ENCODE measurements around the gene FAH.
A peak's percentile ranks its signal among the peaks of the same experiment; 100 is the strongest.
"Not testable (repeated sequence)": the region's sequence is repeated elsewhere in the genome, so short reads cannot be mapped to it uniquely, and the experiment has no call there.

FAH gene

DNA sequence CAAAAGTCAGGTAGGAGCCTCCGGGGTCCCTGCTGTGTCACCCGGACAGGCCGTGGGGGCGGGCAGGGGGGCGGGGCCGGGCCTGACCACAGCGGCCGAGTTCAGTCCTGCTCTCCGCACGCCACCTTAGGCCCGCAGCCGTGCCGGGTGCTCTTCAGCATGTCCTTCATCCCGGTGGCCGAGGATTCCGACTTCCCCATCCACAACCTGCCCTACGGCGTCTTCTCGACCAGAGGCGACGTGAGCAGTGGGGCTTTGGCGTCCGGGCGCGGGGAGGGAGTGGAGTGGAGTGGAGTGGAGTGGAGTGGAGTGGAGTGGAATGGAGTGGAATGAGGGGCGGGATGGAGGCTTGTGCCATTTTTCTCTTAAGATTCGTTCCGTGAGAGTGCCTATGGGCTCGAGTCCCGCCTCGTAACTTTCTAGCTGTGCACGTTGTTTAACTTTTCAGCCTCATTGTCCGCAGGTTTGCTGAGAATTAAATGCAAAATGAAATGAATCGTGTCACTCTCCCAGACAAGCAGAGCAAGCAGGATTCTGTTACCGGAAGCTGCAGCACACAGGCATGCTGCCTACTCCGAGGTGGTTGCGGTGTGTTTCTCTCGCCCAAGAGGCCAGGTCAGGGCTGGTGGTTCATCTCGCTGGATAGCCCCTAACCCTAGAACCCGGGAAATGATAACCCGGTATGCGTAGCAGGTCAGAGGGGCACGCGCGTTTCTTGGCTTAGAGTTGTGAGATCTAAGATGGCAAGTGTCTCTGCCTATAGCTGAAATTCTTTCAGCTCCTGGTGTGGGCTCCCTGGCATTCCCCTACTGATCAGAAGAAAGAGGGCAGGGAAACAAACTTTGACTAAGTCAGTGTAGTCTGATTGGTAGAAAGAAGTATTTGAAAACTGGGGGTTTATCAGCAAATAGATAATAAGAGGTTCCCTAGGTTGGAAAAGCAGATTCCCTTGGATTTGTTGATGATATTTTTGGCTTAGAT, at the start of gene FAH:
FAH (plus strand) TSS at position 104 of the 981 bp plus-strand sequence; CDS start at position 160, 56 bp downstream.
- peak; percentile 21 for DNase-seq

DNA sequence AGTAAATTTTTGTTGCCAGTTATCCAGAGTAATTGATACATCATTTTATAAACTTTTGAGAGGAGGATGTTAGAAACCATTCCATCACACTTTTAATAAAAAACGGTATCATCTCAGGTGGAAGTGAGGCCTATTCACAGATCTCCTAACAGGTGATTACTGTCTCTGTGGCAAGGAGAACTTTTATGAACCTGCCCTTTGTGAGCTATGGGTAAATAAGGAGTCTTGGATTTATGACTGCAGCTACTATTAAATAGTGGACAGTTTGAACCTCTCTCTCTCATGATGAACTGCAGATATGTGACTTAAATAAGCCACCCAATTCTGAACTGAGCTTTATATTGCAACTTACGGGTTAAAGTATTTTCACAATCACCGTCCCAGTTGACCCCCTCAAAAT, 47.6 kb upstream of the FAH start:
- DNase-seq, result no peak

DNA sequence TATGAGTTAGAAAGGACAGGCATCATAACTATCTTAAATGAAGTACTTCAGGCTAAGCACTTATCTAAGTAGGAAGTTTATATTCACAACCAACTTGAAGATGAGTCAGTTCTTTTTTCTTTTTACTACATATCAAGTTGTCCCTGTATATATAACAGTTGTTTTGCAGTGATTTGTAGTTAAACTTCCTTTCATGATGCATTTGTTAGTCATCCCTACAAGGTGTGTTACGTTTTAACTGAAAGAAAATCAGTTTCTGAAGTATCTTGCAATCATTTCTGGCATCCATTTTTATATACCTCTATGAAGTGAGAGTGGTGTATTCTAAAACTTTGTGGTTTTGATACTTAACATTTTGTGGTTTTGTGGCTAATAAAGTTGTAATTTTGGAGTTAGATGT, 47.2 kb upstream of the FAH start:
- no peak for DNase-seq

DNA sequence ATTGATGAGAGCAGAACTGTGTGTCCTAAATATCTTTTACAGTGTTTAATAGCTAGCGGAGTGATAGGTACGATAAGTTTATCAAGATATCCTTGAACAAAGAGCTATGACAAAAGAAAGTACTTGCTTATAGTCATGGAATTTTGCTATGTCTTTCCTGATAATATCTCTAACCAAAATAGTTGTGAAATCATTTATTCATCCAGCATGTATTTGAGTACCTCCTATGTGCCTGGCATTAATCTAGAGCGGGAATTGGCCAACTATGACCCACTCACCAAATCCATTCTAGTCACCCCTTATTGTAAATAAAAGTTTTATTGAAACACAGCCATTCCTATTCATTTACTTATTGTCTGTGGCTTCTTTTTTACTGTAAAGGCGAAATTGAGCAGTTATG, 46.7 kb upstream of the FAH start:
- no peak for DNase-seq

DNA sequence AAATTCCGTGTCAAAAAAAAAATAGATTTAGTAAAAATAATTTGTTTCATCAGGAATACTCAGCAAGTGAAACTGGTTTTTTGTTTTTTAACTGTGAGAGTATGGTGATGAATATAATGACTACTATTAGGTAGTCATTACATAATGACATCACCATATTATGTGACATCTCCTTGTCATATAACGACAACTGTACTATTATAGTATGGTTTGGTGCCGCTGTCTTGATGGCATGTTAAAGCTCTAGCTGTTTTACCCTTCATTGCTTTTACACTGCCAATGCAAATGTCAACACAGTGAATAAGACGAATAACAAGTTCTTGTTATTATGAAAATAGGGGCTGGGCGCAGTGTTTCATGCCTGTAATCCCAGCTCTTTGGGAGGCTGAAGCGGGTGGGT, 45.6 kb upstream of the FAH start:
- DNase-seq, result no peak

DNA sequence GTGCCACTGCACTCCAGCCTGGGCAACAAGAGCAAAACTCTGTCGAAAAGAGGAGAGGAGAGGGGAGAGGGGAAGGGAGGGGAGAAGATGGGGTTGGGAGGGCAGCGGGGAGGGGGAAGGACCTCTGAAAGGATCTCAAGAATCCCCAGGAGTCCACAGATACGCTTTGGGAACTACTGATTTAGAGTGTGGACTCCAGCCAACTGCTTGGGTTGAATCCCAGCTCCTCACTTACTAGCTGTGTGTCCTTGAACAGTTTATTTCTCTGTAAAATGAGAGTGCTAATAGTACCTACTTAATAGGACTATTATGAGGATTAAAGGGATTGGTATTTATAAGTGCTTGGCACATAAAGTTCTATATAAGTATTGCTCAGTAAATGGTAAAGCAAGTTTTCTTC, 45.0 kb upstream of the FAH start:
- DNase-seq, result no peak

DNA sequence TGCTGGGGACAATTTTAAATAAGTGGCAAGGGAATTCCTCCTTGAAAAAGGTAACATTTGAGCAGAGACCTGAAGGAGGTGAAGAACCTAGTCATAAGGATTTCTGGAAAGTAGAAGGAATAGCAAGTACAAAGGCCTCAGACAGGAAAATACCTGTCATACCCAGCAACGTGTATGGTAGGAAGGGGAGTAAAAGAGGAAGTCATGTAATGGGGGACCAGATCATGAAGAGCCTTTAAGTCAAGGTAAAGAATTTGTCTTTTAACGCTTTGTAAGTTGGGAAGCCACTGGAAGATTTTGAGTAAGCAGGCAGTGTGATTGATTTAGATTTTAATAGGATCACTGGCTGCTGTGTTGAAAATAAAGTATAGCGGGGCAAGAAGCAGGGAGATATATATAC, 43.4 kb upstream of the FAH start:
- no peak for DNase-seq

DNA sequence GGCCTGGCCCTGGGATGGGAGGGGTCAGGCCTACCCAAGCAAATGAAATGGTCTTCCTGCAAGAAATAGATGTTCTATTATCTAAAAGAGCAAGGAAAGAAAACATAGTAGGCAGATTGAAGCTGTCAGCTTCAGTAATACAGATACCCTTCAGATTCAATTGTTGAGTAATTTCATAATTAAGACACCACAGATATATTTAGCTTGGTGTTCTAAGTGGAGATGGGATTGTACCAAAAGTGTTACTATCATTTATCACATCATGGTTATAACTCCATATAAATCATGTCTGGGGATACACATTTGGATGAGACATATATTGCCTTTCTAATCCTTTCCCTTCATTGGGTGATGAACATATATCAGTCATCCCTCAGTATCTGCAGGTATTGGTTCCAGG, 41.9 kb upstream of the FAH start:
- DNase-seq, result no peak

DNA sequence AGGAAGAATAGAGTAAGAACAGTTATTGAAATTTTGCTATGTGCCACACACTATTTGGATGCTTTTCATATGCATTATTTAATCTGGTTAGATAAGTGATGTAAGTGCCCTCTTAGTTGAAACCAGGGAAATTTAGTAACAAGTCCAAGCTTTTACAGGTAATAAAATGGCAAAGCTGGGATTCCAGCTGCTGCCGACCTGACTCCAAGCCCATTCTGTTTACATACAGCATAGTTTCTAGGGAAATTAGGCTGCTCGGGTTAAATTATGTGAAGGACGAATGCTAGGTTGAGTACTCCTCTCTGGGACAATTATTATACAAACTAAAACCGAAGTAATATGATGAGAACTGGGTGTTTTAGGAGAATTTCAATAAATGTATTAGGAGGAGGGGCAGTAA, 38.7 kb upstream of the FAH start:
- DNase-seq, result no peak

DNA sequence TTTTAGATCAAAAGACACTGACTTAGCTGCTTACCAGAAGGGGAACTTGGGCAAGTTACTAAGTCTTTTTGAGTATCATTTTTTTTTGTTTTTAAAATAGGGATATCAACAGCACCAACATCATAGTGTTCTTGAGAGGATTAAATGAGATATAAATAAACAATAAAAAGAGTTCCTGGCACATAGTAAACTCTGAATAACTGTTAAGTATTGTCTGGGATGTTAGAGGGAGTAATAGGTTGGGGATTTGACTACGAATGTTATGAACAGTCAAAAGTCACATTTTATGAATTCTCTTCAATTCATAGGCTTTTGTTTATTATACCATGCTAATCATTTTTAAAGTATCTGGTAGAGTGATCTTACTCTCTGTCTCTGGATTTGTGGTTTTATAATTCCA, 37.8 kb upstream of the FAH start:
- no peak for DNase-seq

DNA sequence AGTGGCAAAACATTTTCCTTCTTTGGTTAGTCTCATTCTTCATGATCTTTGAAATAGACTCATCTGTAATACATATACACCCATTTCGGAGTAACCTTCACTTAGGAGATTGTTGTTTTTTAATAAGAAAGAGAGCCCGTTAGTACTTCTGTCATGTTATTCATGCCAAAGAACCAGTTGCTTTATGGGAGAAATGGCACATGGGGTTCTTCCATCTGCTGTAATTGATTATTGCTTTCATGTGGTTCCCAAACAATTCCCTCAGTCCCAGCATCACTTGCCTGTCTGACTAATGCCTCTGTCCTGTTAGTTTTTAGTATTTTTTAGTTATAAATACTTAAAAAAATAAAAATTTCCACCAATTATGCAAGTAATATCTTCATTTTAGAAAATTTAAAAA, 33.8 kb upstream of the FAH start:
- no peak for DNase-seq

DNA sequence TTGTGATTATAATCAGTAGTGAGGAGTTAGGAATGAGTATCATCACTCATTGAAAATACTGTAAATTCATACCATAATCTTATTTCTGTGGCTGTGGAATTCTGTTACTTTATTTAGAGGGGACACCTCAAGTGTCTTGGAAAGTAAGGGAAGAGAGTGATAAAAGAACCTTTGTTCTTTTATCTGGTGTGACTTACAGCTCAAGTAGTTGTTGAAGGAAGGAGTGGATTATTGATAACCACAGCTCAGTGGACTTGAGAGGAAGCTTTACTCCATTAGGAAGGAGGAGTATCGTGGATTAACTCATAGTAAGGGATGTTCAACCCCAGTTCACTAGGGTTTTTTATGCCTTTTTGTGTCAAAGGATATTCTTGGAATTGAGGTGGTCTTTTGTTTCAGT, 32.2 kb upstream of the FAH start:
- DNase-seq, result no peak

DNA sequence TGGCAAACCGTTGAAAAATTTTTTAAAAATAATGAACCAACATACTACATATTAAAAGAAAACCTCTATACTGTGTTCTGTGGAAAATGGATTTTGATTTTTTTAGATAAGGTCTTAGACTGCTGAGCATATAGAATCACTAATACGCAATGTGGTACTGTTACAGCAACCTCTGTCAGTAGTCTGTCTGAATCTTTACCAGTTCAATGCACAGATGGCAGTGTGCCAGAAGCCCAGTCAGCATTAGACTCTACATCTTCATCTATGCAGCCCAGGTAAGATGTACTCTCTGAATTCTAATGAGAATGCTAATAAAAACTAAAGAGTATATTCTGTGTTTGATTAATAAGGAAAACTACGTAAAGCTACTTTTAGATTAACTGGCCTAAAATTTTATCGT, 31.3 kb upstream of the FAH start:
- DNase-seq, result no peak

DNA sequence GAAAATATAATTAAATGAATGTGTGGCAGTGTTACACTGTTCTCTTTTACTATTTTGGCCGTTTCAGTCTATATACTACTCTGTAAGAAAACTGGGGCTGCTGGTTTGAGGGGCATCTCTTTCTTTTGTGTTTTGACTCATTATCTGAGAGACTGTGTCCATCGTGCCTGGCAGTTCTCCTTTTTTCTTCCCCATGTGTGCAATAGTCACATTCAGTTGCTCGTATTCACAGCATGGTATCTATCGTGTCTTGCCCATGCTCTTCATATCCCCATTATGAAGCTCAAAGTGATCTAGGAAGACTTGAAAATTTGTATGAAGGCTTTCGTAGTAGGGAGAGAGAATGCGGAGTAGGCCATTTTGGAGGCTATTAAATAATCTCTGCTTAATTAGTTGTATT, 29.8 kb upstream of the FAH start:
- no peak for DNase-seq

DNA sequence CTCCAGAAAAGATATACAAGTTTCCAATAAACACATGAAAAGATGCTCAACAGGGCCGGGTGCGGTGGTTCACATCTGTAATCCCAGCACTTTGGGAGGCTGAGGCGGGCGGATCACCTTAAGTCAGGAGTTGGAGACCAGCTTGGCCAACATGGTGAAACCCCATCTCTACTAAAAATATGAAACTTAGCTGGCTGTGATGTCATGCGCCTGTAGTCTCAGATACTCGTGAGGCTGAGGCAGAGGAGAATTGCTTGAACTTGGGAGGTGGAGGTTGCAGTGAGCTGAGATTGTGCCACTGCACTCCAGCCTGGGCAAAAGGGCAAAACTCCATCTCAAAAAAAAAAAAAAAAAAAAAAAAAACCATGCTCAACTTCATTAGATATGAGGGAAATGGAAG, 25.5 kb upstream of the FAH start:
- not testable (repeated sequence) for DNase-seq

DNA sequence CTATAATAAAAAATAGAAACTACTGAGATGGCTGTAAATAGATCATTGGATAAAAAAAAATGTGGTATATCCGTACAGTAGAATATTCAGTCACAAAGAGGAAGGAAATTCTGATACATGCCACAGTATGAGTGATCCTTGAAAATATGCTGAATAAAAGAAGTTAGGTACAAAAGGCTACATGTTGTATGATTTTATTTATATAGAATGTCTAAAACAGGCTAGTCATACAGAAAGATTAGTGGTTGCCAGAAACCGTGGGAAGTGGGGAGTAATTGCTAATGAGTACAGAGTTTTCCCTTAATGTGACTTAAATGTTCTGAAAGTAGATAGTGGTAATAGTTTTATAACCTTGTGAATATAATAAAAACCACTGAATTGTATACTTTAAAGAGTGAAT, 24.9 kb upstream of the FAH start:
- DNase-seq, result no peak

DNA sequence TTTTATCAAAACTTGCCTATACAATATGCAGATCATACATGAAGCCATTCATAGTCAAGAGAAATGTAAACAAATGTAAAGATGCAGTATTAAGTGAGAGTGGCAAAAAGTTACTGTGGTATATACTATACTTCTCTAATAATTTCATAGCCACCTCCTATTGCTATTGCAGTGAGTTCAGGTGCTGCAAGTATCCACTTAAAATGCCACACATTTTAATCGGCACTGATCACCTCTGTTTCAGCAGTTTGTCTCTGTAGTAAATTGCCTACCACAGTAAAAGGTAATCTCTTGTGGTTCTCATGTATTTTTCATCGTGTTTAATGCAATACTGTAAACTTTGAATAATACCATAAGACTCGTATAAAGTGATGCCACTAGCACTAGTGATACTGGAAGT, 20.4 kb upstream of the FAH start:
- no peak for DNase-seq

DNA sequence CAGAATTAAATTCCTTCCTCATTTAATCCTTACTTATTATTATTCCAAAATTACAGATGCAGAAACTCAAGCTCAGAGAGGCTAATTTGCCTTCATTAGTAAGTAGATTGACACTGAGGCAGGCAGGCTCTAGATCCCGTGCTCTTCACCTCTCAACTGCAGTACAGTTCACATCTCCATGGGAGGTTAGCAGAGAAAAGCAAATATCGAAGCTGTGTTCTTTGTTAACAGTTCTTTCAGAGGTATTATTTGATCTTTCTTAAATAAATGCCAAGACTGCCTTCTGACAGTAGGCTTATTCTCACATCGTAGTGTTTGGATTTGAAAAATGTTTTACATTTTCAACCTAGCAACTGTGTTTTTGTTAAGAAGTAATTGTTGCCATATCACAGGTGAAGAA, 15.9 kb upstream of the FAH start:
- no peak for DNase-seq

DNA sequence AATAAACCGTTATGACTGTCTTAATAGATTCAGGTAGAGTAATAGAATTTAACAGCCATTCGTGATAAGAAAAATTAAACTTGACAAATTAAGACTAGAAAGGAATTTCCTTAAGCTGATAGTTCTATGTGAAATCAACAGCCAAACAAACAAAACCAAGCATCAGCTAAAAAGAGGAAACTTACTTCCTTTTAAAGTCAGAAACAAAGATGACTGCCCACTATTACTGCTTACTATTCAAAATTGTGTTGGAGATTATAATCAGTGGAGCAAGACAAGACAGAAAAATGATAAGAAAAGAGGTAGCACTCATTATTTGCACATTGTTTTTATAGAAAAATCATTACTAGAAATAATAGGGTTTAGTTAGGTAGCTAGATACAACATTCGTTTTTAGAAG, 13.8 kb upstream of the FAH start:
- DNase-seq, result no peak

DNA sequence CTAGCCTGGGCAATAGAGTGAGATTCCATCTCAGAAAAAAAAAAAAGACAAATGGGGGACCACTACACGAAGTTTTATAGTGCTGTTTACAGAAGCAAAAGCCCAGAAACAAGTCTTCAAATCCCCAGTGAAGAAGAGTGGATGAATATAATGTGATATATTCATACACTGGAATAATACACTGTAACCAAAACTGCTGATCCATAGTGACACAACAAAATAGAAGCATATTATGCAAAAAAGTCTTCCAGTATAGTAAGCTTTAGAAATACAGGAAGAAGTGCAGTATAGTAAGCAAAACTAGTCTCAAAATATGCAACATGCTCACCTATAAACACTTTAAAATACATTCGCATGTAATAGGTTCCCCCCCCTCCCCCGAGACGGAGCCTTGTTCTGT, 11.9 kb upstream of the FAH start:
- no peak for DNase-seq

DNA sequence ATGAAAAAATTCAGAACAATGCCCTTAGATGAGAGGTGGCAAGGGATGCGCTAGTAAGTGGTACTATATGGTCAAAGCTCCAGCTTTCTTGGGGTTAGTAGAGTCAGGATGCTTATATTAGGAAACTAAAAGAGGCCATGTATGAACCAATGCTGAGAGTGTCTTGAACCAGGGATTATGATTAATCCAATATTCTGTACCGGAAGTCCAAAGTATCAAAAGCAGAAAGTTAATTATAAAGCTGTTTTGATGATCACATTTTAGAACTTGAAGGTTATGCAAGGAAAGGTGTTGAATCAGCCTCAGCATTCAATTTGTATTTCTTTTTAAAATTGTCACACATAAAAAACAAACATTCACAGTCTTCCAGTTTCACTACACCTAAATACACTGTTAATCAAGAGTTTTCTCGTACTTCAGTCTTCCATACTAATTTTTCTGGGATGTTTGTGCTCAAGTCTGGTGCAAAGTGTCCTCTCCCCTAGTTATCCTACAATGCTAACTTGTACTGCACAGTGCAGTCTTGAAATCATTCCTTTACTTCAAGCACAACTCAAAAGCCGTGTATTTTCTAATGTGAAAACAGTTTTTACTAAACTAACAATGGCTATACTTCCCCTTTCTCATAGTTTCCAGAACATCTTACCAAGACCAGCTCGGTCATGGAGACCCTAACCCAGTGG, 10.7 kb upstream of the FAH start:
- no peak for DNase-seq

DNA sequence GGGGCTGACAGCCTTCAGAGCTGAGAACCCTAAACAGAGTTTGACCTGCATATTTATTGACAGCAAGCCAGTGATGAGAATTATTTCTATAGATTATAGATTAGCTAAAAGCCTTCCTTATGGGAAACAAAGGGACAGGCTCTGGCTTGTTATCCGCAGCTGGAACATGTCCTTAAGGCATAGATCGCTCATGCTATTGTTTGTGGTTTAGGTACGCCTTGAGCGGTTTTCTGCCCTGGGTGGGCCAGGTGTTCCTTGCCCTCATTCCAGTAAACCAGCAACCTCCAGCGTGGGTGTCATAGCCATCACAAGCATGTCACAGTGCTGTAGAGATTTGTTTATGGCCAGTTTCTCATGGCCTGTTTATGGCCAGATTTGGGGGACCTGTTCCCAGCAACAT, 10.2 kb upstream of the FAH start:
- DNase-seq, result no peak

DNA sequence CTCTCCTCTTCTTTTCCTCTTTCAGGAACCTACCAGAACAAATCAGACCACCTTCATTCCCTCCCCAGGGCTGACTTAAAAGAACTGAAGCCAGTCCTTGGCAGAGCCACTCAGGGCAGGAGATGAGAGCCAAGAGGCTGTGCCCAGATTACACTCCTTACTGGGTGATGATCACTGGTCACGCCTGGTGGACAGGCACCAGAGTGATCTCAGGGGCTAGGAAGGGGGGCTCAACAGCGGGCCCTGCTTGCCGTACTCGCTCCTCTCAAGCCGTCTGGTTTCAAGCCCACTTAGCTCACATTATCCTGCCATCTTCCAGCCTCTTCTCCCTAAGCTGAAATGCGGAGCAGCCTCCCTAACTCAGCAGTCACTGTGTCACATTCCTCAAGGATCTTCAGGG, 1.7 kb upstream of the FAH start:
- no peak for DNase-seq

DNA sequence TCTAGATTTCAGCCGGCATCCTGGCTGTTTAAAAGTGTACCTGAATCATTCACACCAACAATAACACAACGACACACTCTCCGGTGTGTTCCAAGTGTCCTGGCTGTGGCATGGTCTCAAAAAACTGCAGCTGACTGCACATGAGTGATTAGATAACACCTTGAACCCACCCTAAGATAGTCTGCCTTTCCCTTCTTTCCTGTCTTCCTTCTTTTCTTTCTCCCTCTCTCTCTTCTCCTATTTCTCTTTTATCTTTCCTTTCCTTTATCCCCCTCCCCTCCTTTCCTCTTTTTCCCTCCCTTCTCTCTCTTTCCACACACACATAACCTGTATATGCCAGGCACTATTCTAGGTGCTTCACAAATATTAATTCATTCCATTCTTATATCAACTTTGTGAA, 1.2 kb upstream of the FAH start:
- no peak for DNase-seq
